NB4 (cell line): ENCODE measurements around the gene TP53BP1.

Source experiments
- DNase-seq: peaks from one replicate; pipeline ENCODE4 v3.0.0; 2010; ENCODE audit warnings: low read depth
- H3K4me3 ChIP-seq: one replicate; pipeline ENCODE4 v1.5.1; 2011; ENCODE audit warnings: mild to moderate bottlenecking, low read depth, low read length, moderate library complexity
- CTCF ChIP-seq: IDR thresholded peaks from one replicate; pipeline ENCODE4 v1.5.1; 2012; ENCODE audit warnings: low read depth, low read length
- MAX ChIP-seq: IDR thresholded peaks from 2 replicates; pipeline ENCODE4 v1.6.1; 2011; ENCODE audit warnings: low read depth, low read length
- MYC ChIP-seq: IDR thresholded peaks from 2 replicates; pipeline ENCODE4 v1.6.1; 2011; ENCODE audit warnings: low read depth, low read length
- POLR2A ChIP-seq: IDR thresholded peaks from 2 replicates; pipeline ENCODE4 v1.6.1; 2011; ENCODE audit warnings: mild to moderate bottlenecking; ENCODE audit not compliant: insufficient read length; ENCODE audit errors: extremely low read depth

The TP53BP1 gene

GRCh38 chr15:43370310-43370974 lies 122.5 kb downstream of the TP53BP1 start:
- peak; percentile 51 for DNase-seq
- TF ChIP-seq MYC: no peak
- no peak for TF ChIP-seq POLR2A
- no peak for TF ChIP-seq CTCF
- TF ChIP-seq MAX: no peak
- H3K4me3 ChIP-seq: peak overlapping the region; percentile 94

- TF ChIP-seq POLR2A: no peak
- TF ChIP-seq MYC: no peak
- no peak for TF ChIP-seq CTCF
- no peak for TF ChIP-seq MAX
- no peak for DNase-seq
- no peak overlapping the region for H3K4me3 ChIP-seq
Observed at GRCh38 chr15:43361313-43361903, 131.5 kb downstream of the TP53BP1 start.

GRCh38 chr15:43360821-43361220 lies 132.1 kb downstream of the TP53BP1 start:
- no peak for DNase-seq

More at GRCh38 chr15:43360821-43361220, 132.1 kb downstream of the TP53BP1 start:
- TF ChIP-seq MYC (no peak), CTCF (no peak), POLR2A (no peak), MAX (no peak)
- no peak overlapping the region for H3K4me3 ChIP-seq
